ENCODE data around the gene MXD1. TPM values are rescaled to one million over a fixed set of nuclear protein-coding genes. Genes with fewer than 3 reads are reported as not detected.
"Not testable (repeated sequence)": the region's sequence is repeated elsewhere in the genome, so short reads cannot be mapped to it uniquely, and the experiment has no call there.

MXD1 gene
- total RNA-seq, 1 donor from 2014 or later = 10.1 TPM

DNA sequence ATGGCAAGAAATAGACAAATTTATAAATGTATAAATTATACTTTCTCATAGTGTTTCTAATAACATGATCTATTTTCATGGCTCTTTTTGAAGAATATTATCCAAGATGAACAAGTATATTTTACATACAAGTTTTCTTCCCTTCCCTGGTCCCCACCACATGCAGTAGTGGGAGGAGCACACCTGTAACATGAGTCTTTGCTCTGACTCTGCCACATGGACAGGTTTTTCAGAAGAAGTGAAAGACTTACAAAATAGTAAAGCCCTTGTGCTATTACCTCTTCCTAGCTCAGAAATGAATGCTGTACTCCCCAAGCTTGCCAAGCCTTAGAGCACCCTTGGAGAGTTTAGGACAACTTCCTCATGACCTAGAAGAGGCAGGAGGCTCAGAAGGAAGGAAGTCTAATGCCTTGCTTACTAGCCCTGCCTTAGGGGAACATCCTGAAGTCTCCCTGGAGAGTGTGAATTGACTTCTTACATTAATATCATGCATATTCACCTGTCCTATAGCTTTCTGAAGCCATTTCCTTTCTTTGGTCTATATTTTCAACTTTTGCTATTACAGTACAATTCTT lies 18.4 kb downstream of the MXD1 start:
- DNase-seq (ENCODE audit: low spot score) = no peak

GRCh38 chr2:69933839-69934613 lies 19.1 kb downstream of the MXD1 start:
- peak; percentile 79 for DNase-seq (ENCODE audit: low spot score)

DNA sequence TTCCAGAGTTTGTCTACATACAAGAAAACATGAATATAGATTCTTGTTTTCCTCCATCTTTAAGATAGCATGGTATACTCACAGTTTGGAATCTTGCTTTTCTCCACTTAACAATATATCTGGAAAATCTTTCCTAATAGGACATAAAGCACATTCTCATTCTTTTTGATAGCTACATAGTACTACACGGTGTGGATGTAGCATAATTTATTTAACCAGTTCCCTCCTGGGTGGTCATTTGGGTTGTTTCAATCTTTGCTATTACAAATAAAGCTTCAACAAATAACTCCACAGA lies 19.7 kb downstream of the MXD1 start:
- DNase-seq (ENCODE audit: low spot score) = no peak

DNA sequence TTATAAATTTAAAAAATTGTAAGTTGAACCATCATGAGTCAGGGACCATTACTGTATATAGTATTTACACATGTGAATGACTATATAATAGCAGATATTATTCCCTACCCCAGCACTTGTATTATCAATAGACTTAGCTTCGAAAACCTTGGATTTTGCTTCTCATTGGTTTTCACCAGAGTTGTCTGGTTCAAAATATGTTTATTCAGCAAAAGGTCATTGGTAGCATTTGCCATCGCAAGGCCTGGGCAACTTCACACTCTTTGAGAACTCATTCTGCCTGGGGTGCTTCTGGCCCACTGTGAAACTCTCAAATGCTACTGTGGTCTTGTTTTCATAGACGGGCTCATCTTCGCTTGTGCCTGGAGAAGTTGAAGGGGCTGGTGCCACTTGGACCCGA lies 20.1 kb downstream of the MXD1 start:
- no peak for DNase-seq (ENCODE audit: low spot score)

DNA sequence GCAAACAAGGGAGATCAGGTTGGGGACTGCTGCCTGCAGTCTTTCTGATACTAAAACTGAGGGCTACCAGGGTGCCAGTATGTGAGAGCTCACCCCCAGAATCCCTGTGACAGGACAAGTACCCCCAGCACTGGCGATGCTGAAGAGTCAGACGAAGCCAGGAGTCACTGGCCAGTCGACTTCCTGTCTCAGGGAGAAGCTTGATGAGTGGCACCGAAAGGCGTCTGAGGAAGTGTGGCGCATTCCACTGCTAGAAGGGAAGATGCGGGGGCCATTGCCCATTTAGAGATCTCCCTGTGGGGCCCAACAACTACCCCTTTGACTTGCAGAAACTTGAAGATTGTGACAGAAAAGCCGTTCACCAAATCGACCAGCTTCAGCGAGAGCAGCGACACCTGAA lies 22.0 kb downstream of the MXD1 start:
- no peak for DNase-seq (ENCODE audit: low spot score)

- no peak for DNase-seq (ENCODE audit: low spot score)
Measured at GRCh38 chr2:69937968-69938367, 23.1 kb downstream of the MXD1 start.

- DNase-seq (ENCODE audit: low spot score) = no peak
Measured at GRCh38 chr2:69939722-69940121, 24.8 kb downstream of the MXD1 start.

DNA sequence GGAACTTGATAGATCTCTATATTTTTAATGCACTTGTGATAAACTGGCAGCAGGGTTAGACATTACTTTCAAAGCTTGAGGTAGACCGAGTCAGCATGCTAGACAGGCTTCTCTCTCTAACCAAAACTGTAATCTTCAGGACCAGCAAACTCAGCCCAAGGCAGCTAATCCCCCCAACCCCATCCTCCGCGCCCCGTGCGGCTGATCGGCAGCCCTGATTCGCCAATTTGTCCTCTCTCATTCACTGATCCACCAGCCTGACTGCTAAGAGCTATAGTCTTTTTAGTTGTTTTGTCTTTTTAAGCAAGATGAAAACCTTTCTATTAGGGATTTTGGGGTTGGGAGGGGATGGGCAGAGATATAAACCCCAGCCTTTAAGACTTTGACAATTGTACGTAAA lies 25.8 kb downstream of the MXD1 start:
- DNase-seq (ENCODE audit: low spot score) = no peak

DNA sequence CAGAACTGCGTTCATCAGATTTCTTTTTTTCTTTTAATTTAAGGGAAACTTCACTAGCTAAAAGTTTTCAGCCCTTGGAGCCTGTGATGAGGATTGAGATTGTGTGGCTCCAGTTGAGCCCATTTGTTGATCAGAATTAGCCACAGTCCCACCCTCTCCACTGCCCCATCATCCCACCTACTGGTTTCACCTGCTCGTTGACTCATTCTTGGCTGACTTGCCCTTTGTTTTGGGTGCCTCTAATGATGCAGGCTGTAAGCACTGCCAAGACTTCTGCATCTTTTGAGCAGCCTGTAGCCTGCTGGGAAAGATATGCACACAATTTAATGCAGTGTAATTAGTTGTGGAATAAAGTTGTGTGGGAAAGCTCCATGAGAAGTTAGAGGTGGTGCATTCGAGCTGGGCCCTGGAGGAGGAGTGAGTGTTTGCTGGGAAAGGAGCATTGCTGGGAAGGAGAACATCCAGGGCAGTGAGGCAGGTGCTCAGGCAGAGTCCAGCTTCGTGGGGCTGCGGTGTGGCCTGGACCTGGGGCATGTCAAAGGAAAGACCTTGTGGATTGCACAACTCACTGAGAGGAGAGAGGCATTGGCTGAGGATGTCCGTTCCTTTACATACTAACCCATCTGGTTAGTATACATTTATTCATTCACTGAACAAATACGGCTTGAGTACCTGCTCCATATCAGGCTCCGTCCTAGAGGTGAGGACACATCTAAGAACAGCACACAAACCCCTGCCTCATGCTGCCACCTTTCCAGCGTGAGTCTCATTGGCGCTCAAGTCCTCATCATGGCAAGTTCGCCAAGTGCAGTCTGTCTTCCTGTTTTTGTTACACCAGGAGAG lies 28.3 kb downstream of the MXD1 start:
- DNase-seq (ENCODE audit: low spot score) = no peak

DNA sequence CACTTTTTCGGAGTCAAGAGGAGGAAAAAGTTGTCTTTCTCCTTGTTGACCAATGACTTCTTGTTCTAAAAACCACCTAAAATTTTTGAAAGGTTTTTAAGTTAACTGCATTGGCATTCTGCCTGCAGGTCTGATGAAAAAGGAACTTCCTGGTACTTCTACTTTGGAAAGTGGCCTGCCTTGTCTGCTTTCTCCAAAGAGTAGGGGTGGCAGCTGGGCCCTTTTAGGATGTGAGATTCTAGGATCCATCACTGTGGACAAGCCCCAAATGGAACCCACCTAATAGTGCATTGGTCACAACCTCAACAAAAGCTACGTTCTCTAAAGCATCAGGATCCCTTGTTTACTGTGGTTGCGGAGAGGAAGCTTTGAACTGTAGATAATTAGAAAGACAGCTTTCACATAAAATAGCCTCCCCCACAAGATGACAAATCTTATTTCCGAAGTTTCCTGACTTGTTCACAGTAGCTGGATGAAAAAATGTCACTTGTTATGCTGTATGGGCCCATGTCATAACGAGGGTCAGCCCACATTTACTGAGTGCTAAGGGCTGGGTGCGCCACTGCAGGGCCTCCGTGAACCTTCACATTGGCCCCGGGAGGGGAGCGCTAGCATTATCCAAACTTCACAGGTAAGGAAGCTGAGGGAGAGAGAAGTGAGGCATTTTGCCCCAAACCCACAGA lies 29.1 kb downstream of the MXD1 start:
- no peak for DNase-seq (ENCODE audit: low spot score)

GRCh38 chr2:69944756-69945155 lies 29.8 kb downstream of the MXD1 start:
- no peak for DNase-seq (ENCODE audit: low spot score)

DNA sequence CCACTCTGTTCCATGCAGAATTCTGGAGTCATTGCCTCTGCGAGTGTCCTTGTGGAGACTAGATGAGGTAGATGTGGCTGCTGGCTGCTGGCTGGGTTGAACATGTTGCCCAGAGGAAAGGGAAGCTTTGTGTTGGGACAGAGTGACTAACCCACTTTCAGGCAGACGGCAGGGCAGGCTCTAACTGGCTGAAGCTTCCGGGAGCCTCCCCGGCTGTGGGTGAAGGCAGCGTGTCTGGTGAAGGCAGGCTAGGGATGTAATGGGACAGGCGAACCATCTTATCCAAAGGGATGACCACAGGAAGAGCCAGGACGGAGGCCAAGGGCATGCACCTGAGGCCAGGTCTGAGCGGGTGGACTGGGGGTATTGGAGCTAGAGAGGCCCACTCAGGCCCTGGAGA lies 30.5 kb downstream of the MXD1 start:
- DNase-seq (ENCODE audit: low spot score) = no peak

- no peak for DNase-seq (ENCODE audit: low spot score)
Measured at GRCh38 chr2:69945941-69946340, 31.0 kb downstream of the MXD1 start.

DNA sequence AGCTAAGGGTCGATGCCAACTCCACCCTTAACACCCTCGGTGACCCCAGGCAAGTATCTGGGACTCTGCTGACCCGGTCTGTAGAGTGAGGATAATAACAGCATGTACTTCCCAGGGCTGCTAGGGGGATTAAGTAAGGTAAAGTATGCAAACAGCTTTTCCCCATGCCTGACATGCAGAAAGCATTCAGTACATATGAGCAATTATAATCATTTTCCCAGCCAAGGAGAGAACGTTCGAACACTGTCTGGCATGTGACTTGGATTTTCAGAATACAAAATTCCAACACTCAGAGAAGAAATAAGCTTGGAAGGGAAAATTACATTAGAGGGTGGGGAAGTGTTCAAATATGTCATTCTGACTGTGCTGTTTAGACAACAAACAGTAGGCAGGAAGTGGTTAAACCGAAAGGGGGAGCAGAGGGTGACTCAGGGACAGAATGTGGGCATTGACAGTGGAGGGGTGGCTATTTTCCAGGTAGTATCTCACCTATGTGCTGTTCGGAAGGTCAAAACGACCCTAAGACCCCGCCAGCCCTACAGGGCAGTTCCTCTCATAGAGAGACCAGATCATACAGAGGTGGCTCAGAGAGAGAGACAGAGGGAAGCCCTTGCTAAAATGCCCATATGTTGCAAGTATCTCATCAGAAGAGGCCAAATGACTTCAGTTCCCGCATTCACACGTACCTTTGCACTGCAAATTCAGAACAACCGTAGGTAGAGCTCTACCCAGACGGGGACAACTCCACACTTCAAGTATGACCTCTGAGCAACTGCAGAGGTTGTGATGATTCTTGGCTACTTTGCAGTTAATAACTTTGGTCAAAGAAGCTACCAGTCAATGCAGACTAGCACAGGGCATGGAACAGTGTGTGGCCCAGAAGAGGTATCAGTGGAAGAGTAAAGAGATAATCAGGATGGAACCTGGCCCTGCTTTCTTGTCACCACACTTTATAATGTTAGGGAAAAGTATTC lies 31.7 kb downstream of the MXD1 start:
- no peak for DNase-seq (ENCODE audit: low spot score)

- DNase-seq (ENCODE audit: low spot score) = no peak
Measured at GRCh38 chr2:69947325-69947931, 32.5 kb downstream of the MXD1 start.

DNA sequence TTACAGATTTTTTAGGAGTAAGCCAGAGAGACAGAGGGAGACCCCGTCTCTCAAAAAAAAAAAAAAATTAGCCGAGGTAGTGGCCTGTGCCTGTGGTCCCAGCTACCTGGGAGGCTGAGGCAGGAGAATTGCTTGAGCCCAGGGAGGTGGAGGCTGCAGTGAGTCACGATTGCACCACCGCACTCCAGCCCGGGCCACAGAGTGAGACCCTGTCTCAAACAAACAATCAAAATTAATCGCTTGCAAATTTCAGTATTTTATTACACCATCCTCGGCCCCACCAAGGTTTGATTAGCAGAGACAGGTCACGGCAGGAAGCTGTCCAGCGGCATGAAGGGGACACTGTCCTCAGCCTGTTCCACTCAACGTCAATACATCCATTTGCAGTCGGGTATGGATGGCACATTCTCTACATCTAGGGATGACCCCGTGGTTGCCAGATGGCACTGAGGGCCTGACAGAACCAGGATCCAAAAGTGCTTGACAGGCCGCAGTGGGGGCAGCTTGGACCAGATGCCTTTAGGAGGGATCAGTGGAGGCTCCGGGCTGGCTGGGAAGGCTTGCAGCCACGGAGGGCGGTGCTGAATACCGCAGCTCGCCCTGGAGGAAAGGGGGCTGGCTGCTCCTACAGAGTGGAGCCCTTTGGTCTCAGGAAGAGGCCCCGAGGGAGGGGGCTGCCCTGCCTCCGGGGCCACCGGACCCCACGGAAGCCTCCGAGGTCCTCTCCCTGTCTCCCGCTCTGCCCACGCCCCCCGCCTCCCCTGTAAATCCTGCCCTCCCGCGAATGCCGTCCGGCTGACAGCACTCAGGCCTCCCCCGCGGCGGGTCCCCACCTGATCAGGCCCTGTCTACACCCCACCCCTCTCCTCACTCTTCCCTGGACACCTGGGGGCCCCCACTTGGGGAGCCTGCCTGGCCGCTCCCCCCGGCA lies 33.4 kb downstream of the MXD1 start:
- peak; percentile 31 for DNase-seq (ENCODE audit: low spot score)

- no peak for DNase-seq (ENCODE audit: low spot score)
Measured at GRCh38 chr2:69948963-69949645, 34.2 kb downstream of the MXD1 start.

- DNase-seq (ENCODE audit: low spot score) = no peak
Measured at GRCh38 chr2:69950241-69950640, 35.3 kb downstream of the MXD1 start.

- DNase-seq (ENCODE audit: low spot score) = not testable (repeated sequence)
Measured at GRCh38 chr2:69950671-69951070, 35.8 kb downstream of the MXD1 start.
